Fibroblast of skin of right quadriceps (primary cell): ENCODE data around the gene ATAD3A.
"Not testable (repeated sequence)": the region's sequence is repeated elsewhere in the genome, so short reads cannot be mapped to it uniquely, and the experiment has no call there.

Source experiments
- DNase-seq: peaks from one replicate; pipeline ENCODE4 v3.0.0-alpha.2; 2013

Gene ATAD3A

DNA sequence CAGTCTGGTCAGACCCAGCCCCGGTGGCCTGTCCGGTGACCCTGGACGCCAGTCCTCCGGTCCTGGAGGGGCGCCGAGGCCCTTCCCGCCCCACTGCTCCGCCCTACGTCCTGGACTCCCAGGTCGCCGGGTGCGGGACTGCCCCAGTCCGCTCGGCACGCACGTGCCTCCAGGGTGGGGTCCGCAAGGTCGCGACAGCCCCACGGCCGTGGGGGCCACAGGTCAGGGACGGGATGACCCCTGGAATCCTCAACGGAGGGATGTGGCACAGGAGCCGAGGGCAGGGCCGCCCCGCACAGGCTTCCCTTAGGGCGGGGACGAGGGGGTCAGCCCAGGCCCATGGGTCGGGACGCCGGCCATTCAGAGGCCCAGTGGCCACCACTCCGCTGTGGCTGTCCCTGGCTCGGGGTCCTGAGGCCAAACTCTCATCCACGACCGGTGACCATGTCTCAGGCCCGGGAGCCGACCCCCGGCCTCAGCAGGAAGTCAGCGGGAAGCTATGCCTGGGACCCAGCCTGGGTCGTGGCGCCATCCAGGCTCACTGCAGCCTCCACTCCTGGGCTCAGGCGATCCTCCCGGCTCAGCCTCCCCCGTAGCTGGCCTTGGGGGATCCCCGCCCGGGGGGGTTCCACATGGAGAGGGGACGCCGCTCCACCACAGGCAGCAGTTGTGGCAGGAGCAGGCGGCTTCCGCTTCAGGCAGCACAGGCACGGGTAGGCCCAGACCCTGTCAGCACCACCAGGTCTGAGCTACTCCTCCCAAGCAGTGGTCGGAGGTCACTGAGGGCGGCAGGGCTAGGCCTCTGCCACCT lies 29.1 kb downstream of the ATAD3A start:
- DNase-seq = no peak

GRCh38 chr1:1541956-1542765 lies 30.2 kb downstream of the ATAD3A start:
- no peak for DNase-seq

GRCh38 chr1:1542766-1543705 lies 31.1 kb downstream of the ATAD3A start:
- DNase-seq = no peak

DNA sequence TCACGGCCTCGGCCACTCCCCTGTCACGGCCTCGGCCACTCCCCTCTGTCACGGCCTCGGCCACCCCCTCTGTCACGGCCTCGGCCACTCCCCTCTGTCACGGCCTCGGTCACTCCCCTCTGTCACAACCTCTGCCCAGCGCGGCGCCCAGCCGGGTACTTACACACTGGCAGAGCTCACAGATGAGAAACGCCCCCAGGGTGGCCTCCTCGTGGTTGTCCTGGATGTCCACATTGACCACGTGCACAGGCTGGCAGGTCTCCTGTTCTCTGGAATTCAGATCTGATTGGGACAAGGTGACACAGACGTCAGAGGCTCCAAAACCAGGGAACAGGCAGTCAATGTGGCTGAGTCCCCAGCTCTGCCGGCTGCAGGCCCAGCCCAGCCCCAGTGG lies 31.7 kb downstream of the ATAD3A start:
- DNase-seq = no peak

GRCh38 chr1:1544544-1544943 lies 32.6 kb downstream of the ATAD3A start:
- no peak for DNase-seq

DNA sequence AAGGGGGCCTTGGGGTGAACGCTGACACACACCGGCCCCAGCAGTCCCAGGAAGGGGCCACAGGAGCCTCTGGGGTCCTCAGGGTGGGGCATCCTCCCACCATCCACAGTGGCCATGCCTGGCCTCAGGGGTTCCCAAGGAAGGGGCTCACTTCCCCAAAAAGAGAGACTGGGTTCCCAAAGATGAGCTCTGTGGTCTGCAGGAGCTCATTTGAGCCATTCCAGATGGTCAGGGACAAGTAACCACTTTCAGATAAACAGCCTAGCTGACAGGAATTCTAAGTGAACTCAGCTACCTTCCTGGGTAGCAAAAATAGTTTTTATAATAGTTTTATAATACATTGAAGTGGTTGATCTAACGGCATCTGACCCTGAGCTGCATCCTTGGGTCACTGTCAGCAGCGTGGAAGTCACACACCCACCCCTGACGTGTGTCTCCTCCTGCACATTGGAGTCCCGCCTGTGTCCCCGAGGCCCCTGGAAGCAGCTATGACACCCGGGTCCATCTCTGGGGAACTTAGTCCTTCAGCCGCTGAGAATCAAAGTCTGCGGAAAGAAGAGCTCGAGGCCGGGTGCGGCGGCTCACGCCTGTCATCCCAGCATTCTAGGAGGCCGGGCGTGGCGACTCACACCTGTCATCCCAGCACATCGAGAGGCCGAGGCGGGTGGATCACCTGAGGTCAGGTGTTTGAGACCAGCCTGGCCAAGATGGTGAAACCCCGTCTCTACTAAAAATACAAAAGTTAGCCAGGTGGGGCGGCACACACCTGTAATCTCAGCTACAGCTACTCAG lies 34.2 kb downstream of the ATAD3A start:
- no peak for DNase-seq

DNA sequence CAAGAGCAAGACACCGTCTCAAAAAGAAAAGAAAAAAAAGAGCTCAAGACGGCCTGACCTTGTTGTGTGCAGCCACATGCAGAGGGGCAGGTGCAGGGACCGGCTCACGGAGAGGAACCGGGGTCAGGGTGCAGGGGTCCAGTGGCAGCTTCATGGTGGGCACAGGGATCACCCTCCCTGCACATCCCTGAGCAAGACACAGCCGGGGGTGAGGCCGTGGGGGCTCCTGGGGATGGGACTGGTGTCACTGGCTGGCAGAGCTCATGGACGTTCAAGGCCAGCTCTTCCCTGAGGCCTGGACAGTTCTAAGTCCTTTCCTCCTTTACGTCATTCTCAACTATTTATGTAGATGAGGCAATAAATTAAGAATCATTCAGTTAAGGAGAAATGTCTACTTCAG lies 35.0 kb downstream of the ATAD3A start:
- no peak for DNase-seq

GRCh38 chr1:1547476-1547875 lies 35.5 kb downstream of the ATAD3A start:
- DNase-seq = no peak

GRCh38 chr1:1548591-1548990 lies 36.6 kb downstream of the ATAD3A start:
- DNase-seq = no peak

GRCh38 chr1:1550087-1550486 lies 38.1 kb downstream of the ATAD3A start:
- DNase-seq = no peak

GRCh38 chr1:1550591-1551432 lies 38.9 kb downstream of the ATAD3A start:
- peak; percentile 39 for DNase-seq

- no peak for DNase-seq
These were observed 39.7 kb downstream of the ATAD3A start for GRCh38 chr1:1551524-1552262.

DNA sequence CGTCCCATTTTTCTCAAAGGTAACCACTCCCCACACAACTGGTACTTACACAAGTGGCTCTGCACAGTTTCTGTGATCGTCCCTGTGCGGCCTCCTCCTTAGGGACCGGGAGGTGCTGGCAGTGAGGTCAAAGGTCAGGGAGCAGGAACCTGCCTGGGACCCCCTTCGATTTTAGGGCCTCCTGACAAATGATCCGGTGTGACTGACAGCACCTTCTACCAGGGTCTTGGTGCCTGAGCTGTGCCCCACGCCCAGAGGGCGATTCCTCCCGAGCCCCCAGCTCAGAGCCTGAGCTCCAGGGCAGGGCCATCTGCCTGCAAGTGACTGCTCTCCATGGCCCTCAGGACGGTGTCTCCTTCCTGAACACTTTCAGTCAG lies 40.3 kb downstream of the ATAD3A start:
- no peak for DNase-seq

DNA sequence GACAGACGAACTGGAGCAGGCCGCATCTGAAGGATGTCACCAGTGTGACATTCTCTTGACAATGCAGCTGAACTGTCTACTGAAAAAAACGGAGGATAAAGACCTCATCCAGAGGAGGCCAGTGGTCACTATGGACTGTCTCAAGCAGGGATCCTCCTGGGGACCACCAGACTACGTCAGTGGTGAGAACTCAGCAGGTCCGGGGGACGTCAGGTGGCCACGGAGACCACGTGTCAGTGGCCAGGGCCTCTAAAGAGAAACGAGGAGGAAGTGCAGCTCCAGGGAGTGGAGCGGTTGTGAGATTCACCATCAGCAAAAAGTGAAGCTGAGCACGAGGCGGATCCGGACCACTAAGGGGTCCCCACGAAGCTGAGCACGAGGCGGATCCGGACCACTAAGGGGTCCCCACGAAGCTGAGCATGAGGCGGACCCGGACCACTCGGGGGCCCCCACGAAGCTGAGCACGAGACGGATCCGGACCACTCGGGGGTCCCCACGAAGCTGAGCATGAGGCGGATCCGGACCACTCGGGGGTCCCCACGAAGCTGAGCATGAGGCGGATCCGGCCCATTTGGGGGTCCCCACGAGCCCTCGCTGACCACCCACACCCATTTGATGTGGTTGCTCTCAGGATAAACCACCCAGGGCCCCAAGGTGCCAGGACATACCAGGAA lies 42.0 kb downstream of the ATAD3A start:
- DNase-seq = no peak

GRCh38 chr1:1554550-1554925 lies 42.6 kb downstream of the ATAD3A start:
- DNase-seq = no peak

GRCh38 chr1:1554926-1555915 lies 43.3 kb downstream of the ATAD3A start:
- DNase-seq = peak; percentile 70

- no peak for DNase-seq
These were observed 44.5 kb downstream of the ATAD3A start for GRCh38 chr1:1556505-1556904.

DNA sequence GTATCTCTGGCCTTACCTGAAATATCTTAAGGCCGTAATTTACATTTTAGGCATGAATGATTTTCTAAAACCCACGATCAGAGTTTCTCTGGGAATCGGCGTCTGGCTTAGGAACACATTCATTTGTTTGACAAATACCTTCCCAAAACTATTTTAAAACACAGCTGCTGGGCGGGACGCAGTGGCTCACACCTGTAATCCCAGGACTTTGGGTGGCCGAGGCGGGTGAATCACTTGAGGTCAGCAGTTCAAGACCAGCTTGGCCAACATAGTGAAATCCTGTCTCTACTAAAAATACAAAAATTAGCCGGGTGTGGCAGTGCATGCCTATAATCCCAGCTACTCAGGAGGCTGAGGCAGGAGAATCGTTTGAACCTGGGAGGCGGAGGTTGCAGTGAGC lies 45.0 kb downstream of the ATAD3A start:
- DNase-seq = not testable (repeated sequence)

DNA sequence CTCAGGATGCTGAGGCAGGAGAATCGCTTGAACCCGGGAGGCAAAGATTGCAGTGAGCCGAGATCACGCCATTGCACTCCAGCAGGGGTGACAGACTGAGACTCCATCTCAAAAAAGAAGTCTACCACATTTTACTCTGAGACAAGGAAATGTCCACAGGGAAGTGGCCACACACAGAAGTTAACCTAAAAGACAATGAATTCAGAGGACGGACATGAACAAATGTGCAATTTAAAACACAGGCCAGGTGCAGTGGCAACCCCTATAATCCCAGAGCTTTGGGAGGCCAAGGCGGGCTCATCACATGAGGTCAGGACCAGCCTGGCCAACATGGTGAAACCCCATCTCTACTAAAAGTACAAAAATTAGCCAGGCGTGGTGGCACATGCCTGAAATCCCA lies 45.7 kb downstream of the ATAD3A start:
- not testable (repeated sequence) for DNase-seq
